ENCODE results near the gene RUSC1. TPM values are rescaled to one million over a fixed set of nuclear protein-coding genes. Genes with fewer than 3 reads are reported as not detected.

The RUSC1 gene
- total RNA-seq, 1 experiment from 2014 or later = 42.2 TPM

- POLR2A ChIA-PET (ENCODE audit: low non-redundant PET) = no interaction called here
- intact Hi-C loops (cut with micrococcal nuclease; ENCODE audit: unreplicated experiment) = no loop called here
- Histone ChIP-seq H3K4me3 (ENCODE audit: low read depth, low read length, poor library complexity, severe bottlenecking) (no peak overlapping the region), H3K27ac (ENCODE audit: low read depth, low read length, poor library complexity, severe bottlenecking) (no peak overlapping the region), H3K36me3 (ENCODE audit: insufficient read depth, low read length, poor library complexity, severe bottlenecking) (no peaks in the 10 kb centered on the region), H3K9me3 (ENCODE audit: low read depth, low read length, poor library complexity, severe bottlenecking) (no peaks in the 10 kb centered on the region), H3K4me1 (ENCODE audit: insufficient read depth, low read length, poor library complexity, severe bottlenecking) (no peaks in the 10 kb centered on the region), H3K27me3 (replicated peaks; ENCODE audit: insufficient read depth, low read depth, low read length, poor library complexity) (peaks cover 22% of the 10 kb centered on the region)
- BruUV-seq (replicated peaks) = no TSS peak
- TF ChIP-seq CTCF (conservative IDR thresholded peaks at IDR 0.05; ENCODE audit: low read depth, low read length) = no peak
- no peak for TF ChIP-seq EZH2 (IDR thresholded peaks at IDR 0.05; ENCODE audit: borderline replicate concordance, low read depth, low read length, poor library complexity, severe bottlenecking)
- CTCF ChIA-PET = no interaction called here
- no peak for DNase-seq (ENCODE audit: low spot score)
Observed at GRCh38 chr1:155293086-155293749, 27.5 kb upstream of the RUSC1 start.

- Histone ChIP-seq H3K4me3 (ENCODE audit: low read depth, low read length, poor library complexity, severe bottlenecking) (no peak overlapping the region), H3K4me1 (ENCODE audit: insufficient read depth, low read length, poor library complexity, severe bottlenecking) (no peaks in the 10 kb centered on the region), H3K27ac (ENCODE audit: low read depth, low read length, poor library complexity, severe bottlenecking) (no peak overlapping the region), H3K9me3 (ENCODE audit: low read depth, low read length, poor library complexity, severe bottlenecking) (no peaks in the 10 kb centered on the region), H3K36me3 (ENCODE audit: insufficient read depth, low read length, poor library complexity, severe bottlenecking) (no peaks in the 10 kb centered on the region), H3K27me3 (replicated peaks; ENCODE audit: insufficient read depth, low read depth, low read length, poor library complexity) (peaks cover 22% of the 10 kb centered on the region)
- ChIA-PET CTCF (no interaction called here), POLR2A (ENCODE audit: low non-redundant PET) (no interaction called here)
- BruUV-seq (replicated peaks) = no TSS peak
- intact Hi-C loops (cut with micrococcal nuclease; ENCODE audit: unreplicated experiment) = no loop called here
- no peak for TF ChIP-seq CTCF (conservative IDR thresholded peaks at IDR 0.05; ENCODE audit: low read depth, low read length)
- no peak for TF ChIP-seq EZH2 (IDR thresholded peaks at IDR 0.05; ENCODE audit: borderline replicate concordance, low read depth, low read length, poor library complexity, severe bottlenecking)
- DNase-seq (ENCODE audit: low spot score) = no peak
Observed at GRCh38 chr1:155294520-155295182, 26.0 kb upstream of the RUSC1 start.

- H3K27ac ChIP-seq (ENCODE audit: low read depth, low read length, poor library complexity, severe bottlenecking) = no peak overlapping the region
- DNase-seq (ENCODE audit: low spot score) = no peak
- H3K4me3 ChIP-seq (ENCODE audit: low read depth, low read length, poor library complexity, severe bottlenecking) = no peak overlapping the region
- no peaks in the 10 kb centered on the region for H3K36me3 ChIP-seq (ENCODE audit: insufficient read depth, low read length, poor library complexity, severe bottlenecking)
- BruUV-seq (replicated peaks) = no TSS peak
- TF ChIP-seq EZH2 (IDR thresholded peaks at IDR 0.05; ENCODE audit: borderline replicate concordance, low read depth, low read length, poor library complexity, severe bottlenecking) (no peak), CTCF (conservative IDR thresholded peaks at IDR 0.05; ENCODE audit: low read depth, low read length) (no peak)
- no peaks in the 10 kb centered on the region for H3K9me3 ChIP-seq (ENCODE audit: low read depth, low read length, poor library complexity, severe bottlenecking)
- ChIA-PET CTCF (interaction anchor here (0.5 kb wide), 1 partner anchor 45 kb away, joined by 3 read pairs; no protein-coding TSS in a partner anchor), POLR2A (ENCODE audit: low non-redundant PET) (no interaction called here)
- peaks cover 22% of the 10 kb centered on the region for H3K27me3 ChIP-seq (replicated peaks; ENCODE audit: insufficient read depth, low read depth, low read length, poor library complexity)
- no peaks in the 10 kb centered on the region for H3K4me1 ChIP-seq (ENCODE audit: insufficient read depth, low read length, poor library complexity, severe bottlenecking)
- intact Hi-C loops (cut with micrococcal nuclease; ENCODE audit: unreplicated experiment) = no loop called here
Observed at GRCh38 chr1:155295183-155295941, 25.3 kb upstream of the RUSC1 start.

Measured in A673 (cell line).